Body of pancreas (tissue), 4 donors: ENCODE measurements around the gene GMPR2.

Experiments
- CTCF ChIP-seq, 7 experiments: fragments of 450-650 bp in 4 of 7; fragments of 200-600 bp in 3 of 7; sonication (generic) in 3 of 7; IDR thresholded peaks; one replicate each; pipeline ENCODE4 v1.5.1; 2016 to 2019; ENCODE audit warnings: antibody characterized with exemption in 7 of 7
- POLR2A ChIP-seq, 3 donors: fragments of 450-650 bp; IDR thresholded peaks; one replicate each; pipeline ENCODE4 v1.6.1; 2016; ENCODE audit warnings: antibody characterized with exemption in 3 of 3, mild to moderate bottlenecking in 2 of 3

- TF ChIP-seq CTCF (IDR thresholded peaks at IDR 0.05) (no peak), POLR2A (IDR thresholded peaks at IDR 0.05) (no peak)
Measured at GRCh38 chr14:24238123-24238522, 5.4 kb downstream of the GMPR2 start.
